ENCODE measurements around the gene SOX12.

DNA sequence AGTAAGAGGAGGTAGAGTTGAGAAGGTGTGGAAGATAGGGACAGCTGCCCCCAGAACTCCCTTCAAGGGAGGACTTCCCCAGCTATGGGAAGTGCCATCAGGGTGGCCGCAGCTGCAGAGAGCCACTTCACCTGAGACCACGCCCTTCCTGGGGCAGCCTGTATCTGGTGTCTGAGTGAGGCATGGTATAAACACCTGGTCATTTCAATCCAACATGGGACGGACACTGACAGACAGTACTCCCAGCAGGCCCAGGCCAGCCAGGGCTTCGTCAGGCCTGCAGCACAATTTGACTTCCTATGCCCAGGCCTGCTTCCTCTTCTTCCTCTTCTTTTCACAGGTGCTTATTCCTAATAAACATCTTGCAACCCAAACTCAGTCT is 4.5 kb downstream of the SOX12 start:
- TF ChIP-seq, protein P1, sequence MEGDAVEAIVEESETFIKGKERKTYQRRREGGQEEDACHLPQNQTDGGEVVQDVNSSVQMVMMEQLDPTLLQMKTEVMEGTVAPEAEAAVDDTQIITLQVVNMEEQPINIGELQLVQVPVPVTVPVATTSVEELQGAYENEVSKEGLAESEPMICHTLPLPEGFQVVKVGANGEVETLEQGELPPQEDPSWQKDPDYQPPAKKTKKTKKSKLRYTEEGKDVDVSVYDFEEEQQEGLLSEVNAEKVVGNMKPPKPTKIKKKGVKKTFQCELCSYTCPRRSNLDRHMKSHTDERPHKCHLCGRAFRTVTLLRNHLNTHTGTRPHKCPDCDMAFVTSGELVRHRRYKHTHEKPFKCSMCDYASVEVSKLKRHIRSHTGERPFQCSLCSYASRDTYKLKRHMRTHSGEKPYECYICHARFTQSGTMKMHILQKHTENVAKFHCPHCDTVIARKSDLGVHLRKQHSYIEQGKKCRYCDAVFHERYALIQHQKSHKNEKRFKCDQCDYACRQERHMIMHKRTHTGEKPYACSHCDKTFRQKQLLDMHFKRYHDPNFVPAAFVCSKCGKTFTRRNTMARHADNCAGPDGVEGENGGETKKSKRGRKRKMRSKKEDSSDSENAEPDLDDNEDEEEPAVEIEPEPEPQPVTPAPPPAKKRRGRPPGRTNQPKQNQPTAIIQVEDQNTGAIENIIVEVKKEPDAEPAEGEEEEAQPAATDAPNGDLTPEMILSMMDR (IDR thresholded peaks at IDR 0.05), result no peak
- TF ChIP-seq POLR2A (IDR thresholded peaks at IDR 0.05), result no peak

All from uterus (tissue), 2 donors.